ENCODE measurements around the gene AFAP1.

AFAP1 gene

DNA sequence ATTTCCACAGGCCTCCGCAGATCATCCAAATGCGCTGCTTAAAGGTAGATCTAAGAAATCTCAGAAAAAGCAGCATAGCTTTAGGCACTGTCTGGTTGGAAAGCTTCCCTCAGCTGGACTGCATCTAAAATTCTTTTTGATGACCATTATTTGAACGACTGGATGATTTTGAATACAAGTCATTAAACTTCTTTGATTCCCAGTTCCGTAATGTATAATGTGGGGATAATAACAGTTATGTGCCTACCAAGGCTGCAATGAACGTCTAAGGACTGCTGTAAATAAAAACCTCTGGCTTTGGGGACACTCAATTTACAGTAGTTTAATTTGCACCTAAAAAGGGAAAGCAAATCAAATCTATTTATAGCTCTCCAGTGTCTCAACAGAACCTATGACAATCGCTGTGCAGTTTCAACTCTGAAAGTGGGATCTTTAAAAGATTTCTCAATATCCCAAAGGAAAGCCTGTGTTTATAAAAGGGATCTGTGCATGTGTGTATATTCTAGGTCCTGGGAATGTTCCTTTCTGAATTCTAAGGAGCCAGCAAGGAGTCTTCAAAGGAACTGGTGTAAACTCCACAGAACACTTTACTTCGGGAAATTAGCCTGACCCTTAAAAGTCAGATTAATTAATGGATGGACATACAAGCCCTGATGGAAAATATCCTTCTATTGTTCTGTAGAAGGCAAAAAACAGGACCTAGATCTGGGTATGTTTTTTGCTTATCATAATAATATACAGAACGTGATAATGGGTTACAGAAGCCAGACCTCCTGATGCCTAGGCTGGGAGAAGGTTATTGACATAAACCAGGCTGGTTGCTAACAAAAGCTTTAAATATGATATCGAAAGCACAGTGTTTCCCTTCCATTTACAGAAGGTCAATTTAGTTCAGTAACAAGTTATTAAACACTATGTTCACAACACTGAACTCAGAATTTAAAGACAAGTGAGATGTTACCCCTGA lies 53.4 kb downstream of the AFAP1 start:
- no peak for DNase-seq (ENCODE audit: low read depth)
- TF ChIP-seq, protein P1, sequence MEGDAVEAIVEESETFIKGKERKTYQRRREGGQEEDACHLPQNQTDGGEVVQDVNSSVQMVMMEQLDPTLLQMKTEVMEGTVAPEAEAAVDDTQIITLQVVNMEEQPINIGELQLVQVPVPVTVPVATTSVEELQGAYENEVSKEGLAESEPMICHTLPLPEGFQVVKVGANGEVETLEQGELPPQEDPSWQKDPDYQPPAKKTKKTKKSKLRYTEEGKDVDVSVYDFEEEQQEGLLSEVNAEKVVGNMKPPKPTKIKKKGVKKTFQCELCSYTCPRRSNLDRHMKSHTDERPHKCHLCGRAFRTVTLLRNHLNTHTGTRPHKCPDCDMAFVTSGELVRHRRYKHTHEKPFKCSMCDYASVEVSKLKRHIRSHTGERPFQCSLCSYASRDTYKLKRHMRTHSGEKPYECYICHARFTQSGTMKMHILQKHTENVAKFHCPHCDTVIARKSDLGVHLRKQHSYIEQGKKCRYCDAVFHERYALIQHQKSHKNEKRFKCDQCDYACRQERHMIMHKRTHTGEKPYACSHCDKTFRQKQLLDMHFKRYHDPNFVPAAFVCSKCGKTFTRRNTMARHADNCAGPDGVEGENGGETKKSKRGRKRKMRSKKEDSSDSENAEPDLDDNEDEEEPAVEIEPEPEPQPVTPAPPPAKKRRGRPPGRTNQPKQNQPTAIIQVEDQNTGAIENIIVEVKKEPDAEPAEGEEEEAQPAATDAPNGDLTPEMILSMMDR (IDR thresholded peaks at IDR 0.05; ENCODE audit: insufficient read depth, low read depth, low read length, missing control alignments): no peak
- no peak overlapping the region for H3K4me3 ChIP-seq (ENCODE audit: low read depth, low read length)

DNA sequence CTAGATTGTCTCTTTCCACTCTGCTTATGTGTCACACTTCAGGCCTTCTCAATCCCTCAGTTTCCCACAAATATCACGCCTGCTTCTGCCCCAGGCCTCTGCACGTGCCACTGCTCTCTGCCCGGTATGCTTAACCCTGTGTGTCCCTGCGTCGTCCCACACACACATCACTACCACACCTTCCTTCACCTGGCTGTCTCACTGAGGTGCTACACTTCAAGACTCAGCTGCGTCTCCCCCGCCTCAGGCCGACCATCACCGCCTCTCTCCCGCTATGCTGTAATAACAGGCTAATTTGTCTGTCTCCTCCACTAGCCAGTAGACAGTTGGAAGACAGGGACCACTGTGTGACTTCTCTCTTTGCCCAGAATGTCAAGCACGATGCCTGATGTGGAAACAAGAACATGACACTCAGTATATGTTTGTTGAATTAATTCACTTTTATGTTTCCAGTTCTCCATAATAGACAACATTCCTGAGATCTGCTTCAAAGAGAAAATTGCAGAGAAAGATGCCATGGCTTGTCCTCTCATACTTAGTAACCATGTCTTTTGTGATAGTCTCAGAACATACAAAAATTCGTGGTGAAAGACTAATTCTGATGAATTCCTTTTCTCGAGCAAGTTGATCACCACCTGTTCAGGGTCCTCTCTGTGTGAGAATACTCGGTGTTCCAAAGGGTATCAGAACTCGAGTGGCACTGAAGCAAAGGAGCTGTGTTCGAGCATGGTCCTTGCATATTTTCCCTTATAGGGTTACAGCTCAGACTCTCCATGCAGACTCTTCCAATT lies 54.2 kb downstream of the AFAP1 start:
- TF ChIP-seq, protein P1 (IDR thresholded peaks at IDR 0.05; ENCODE audit: insufficient read depth, low read depth, low read length, missing control alignments): no peak
- DNase-seq (ENCODE audit: low read depth): no peak
- H3K4me3 ChIP-seq (ENCODE audit: low read depth, low read length): no peak overlapping the region

DNA sequence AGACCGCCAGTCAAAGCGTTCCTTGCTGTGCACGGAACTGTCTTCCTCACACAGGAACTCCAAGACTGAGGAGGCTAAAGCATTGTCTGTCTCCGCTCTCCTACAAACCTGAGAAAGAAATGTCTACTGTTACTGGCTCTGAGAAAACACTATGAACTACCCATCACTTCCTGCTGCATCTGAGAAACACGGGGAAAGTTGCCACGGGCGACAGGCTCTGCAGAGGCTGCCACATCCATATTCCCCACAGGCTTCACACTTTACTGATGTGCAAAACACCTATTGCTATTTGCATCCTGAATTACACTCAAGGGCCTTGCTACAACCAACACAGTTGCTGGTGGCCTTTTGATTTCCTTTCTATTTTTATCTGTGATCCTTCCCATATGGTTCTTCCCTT lies 59.0 kb downstream of the AFAP1 start:
- TF ChIP-seq, protein P1 (IDR thresholded peaks at IDR 0.05; ENCODE audit: insufficient read depth, low read depth, low read length, missing control alignments): no peak
- DNase-seq (ENCODE audit: low read depth): no peak
- H3K4me3 ChIP-seq (ENCODE audit: low read depth, low read length): no peak overlapping the region

DNA sequence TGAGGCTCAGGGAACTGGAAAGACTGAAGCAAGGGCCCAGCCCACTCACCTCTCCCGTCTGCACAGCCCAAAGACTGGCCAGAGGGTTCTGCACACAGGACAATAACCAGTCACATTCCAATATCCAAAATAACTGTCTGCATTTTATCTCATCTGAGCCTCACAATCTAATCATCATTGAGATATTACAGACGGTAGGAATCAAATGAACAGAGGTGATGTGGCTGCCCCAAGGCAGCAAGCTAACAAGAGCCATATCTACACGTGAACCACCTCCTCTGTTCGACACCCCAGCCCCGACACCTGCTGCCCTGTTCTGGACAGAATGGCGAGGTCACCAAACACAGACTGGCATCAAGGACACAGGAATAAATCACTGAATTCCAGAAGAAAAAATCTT lies 60.5 kb downstream of the AFAP1 start:
- TF ChIP-seq, protein P1 (IDR thresholded peaks at IDR 0.05; ENCODE audit: insufficient read depth, low read depth, low read length, missing control alignments): no peak
- H3K4me3 ChIP-seq (ENCODE audit: low read depth, low read length): no peak overlapping the region
- DNase-seq (ENCODE audit: low read depth): no peak

DNA sequence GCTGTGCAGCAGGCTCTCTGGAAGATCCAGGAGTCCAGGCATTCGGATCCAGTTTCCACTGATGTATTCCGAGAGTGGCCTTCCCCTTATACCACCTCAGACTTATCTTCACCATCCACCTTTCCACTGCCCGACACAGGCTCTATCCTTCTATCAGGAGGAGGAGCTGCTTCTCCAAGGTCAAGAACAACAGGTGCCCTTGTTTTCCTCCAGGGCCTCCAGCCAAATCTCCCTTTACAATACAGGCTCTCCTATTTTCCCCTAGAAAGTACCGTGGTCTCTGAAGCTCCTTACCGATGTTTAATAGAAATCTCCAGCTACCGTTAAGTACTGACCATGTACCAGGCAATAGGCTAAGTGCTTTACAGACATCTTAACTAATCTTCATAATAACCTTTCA lies 61.3 kb downstream of the AFAP1 start:
- no peak for DNase-seq (ENCODE audit: low read depth)
- no peak overlapping the region for H3K4me3 ChIP-seq (ENCODE audit: low read depth, low read length)
- TF ChIP-seq, protein P1 (IDR thresholded peaks at IDR 0.05; ENCODE audit: insufficient read depth, low read depth, low read length, missing control alignments): no peak

DNA sequence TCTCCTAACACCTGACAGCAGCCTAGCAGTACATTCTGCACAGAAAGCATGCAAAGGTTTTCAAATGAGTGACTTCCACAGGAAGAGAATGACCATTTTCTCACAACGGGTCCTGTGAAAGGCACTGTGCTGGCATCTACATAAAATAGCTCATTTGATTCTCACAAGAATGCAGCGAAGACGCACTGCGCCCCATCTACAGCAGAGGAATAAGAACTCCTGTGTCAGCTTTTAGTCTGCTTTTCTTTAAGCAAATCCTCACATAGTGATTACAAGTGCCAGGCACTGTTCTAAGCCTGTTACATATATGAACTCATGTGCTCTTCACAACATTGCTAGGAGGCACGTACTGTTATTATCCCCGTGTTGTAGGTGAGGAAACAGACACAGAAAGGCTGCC lies 62.5 kb downstream of the AFAP1 start:
- TF ChIP-seq, protein P1 (IDR thresholded peaks at IDR 0.05; ENCODE audit: insufficient read depth, low read depth, low read length, missing control alignments): no peak
- no peak for DNase-seq (ENCODE audit: low read depth)
- H3K4me3 ChIP-seq (ENCODE audit: low read depth, low read length): no peak overlapping the region
